A549 (cell line): ENCODE data around the gene DDX41.

Experiments
- EP300 ChIP-seq, 2 experiments: fragments of >200 bp; sonication (Bioruptor Twin); formaldehyde crosslinking; IDR thresholded peaks; 2 replicates in 1 of 2; 3 replicates in 1 of 2; pipeline ENCODE4 v1.6.1; 2016 to 2017
- GATA3 ChIP-seq: IDR thresholded peaks from 2 replicates; pipeline ENCODE4 v1.6.1; 2012; ENCODE audit warnings: borderline replicate concordance
- MAFK ChIP-seq: fragments of 450-650 bp; IDR thresholded peaks from 2 replicates; pipeline ENCODE4 v1.6.1; 2014; ENCODE audit not compliant: partially characterized antibody
- MAX ChIP-seq: IDR thresholded peaks from 2 replicates; pipeline ENCODE4 v1.6.1; 2012
- MYC ChIP-seq: IDR thresholded peaks from 2 replicates; pipeline ENCODE4 v1.6.1; 2012; ENCODE audit warnings: mild to moderate bottlenecking, inconsistent platforms, low read length, improper control_type of control experiment, borderline replicate concordance
- PHF8 ChIP-seq: fragments of 200-600 bp; sonication (generic); IDR thresholded peaks from 2 replicates; pipeline ENCODE4 v1.6.1; 2016; ENCODE audit warnings: low read depth, mild to moderate bottlenecking, antibody characterized with exemption, moderate library complexity, borderline replicate concordance
- POLR2A ChIP-seq: IDR thresholded peaks from 2 replicates; pipeline ENCODE4 v1.6.1; 2012; ENCODE audit warnings: mild to moderate bottlenecking, low read length
- RCOR1 ChIP-seq: fragments of 150-350 bp; IDR thresholded peaks from 2 replicates; pipeline ENCODE4 v1.6.1; 2014; ENCODE audit warnings: antibody characterized with exemption, low read length, low read depth
- REST ChIP-seq: fragments of 200-600 bp; sonication (generic); IDR thresholded peaks from 2 replicates; pipeline ENCODE4 v1.6.1; 2016; ENCODE audit warnings: antibody characterized with exemption, mild to moderate bottlenecking, moderate library complexity
- RFX5 ChIP-seq: fragments of 450-650 bp; IDR thresholded peaks from 2 replicates; pipeline ENCODE4 v1.7.1; 2014; ENCODE audit warnings: antibody characterized with exemption, mild to moderate bottlenecking, moderate library complexity
- SMC3 ChIP-seq: fragments of >200 bp; sonication (Bioruptor Twin); formaldehyde crosslinking; IDR thresholded peaks from 3 replicates; pipeline ENCODE4 v1.6.1; 2018; ENCODE audit warnings: inconsistent platforms
- TF ChIP-seq, protein P1 (sequence below): fragments of >200 bp; sonication (Bioruptor Twin); formaldehyde crosslinking; IDR thresholded peaks from 3 replicates; pipeline ENCODE4 v1.5.1; 2016
- TF ChIP-seq, protein P2 (sequence below): IDR thresholded peaks from 2 replicates; pipeline ENCODE4 v1.6.1; 2012
- TF ChIP-seq, protein P3 (sequence below): fragments of 450-650 bp; IDR thresholded peaks from 2 replicates; pipeline ENCODE4 v1.6.1; 2014; ENCODE audit warnings: antibody characterized with exemption

- no peak for TF ChIP-seq EP300 (IDR thresholded peaks at IDR 0.05)
- TF ChIP-seq, protein P1, sequence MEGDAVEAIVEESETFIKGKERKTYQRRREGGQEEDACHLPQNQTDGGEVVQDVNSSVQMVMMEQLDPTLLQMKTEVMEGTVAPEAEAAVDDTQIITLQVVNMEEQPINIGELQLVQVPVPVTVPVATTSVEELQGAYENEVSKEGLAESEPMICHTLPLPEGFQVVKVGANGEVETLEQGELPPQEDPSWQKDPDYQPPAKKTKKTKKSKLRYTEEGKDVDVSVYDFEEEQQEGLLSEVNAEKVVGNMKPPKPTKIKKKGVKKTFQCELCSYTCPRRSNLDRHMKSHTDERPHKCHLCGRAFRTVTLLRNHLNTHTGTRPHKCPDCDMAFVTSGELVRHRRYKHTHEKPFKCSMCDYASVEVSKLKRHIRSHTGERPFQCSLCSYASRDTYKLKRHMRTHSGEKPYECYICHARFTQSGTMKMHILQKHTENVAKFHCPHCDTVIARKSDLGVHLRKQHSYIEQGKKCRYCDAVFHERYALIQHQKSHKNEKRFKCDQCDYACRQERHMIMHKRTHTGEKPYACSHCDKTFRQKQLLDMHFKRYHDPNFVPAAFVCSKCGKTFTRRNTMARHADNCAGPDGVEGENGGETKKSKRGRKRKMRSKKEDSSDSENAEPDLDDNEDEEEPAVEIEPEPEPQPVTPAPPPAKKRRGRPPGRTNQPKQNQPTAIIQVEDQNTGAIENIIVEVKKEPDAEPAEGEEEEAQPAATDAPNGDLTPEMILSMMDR: no peak
- no peak for TF ChIP-seq POLR2A
- no peak for TF ChIP-seq RFX5
- TF ChIP-seq, protein P2, sequence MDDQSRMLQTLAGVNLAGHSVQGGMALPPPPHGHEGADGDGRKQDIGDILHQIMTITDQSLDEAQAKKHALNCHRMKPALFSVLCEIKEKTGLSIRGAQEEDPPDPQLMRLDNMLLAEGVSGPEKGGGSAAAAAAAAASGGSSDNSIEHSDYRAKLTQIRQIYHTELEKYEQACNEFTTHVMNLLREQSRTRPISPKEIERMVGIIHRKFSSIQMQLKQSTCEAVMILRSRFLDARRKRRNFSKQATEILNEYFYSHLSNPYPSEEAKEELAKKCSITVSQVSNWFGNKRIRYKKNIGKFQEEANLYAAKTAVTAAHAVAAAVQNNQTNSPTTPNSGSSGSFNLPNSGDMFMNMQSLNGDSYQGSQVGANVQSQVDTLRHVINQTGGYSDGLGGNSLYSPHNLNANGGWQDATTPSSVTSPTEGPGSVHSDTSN: no peak
- TF ChIP-seq REST: no peak
- no peak for TF ChIP-seq SMC3
- TF ChIP-seq RCOR1: no peak
- TF ChIP-seq, protein P3, sequence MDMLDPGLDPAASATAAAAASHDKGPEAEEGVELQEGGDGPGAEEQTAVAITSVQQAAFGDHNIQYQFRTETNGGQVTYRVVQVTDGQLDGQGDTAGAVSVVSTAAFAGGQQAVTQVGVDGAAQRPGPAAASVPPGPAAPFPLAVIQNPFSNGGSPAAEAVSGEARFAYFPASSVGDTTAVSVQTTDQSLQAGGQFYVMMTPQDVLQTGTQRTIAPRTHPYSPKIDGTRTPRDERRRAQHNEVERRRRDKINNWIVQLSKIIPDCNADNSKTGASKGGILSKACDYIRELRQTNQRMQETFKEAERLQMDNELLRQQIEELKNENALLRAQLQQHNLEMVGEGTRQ: no peak
- TF ChIP-seq MYC: no peak
- no peak for TF ChIP-seq MAFK
- TF ChIP-seq MAX: no peak
- no peak for TF ChIP-seq GATA3
- no peak for TF ChIP-seq PHF8
Measured at GRCh38 chr5:177468685-177469628, 47.8 kb downstream of the DDX41 start.
